Small intestine (tissue), 7 donors: ENCODE measurements around the gene CHRNB4. TPM values are rescaled to one million over a fixed set of nuclear protein-coding genes. Genes with fewer than 3 reads are reported as not detected.
A peak's percentile ranks its signal among the peaks of the same experiment; 100 is the strongest.
"Not testable (repeated sequence)": the region's sequence is repeated elsewhere in the genome, so short reads cannot be mapped to it uniquely, and the experiment has no call there.

ENCODE experiments used
- DNase-seq, 2 donors: peaks; one replicate each; pipeline versions ENCODE4 v3.0.0 to v3.0.0-alpha.2; 2013
- FAIRE-seq: peaks from 2 replicates; lab custom pipeline; 2012; peaks lifted over from hg19 to GRCh38; lab: Jason Lieb, UNC
- H3K27ac ChIP-seq, 3 donors: one replicate each; pipeline ENCODE4 v1.5.1; 2013; ENCODE audit warnings: low read length in 2 of 3, mild to moderate bottlenecking in 2 of 3, control low read depth in 1 of 3, inconsistent platforms in 1 of 3, low read depth in 1 of 3, moderate library complexity in 1 of 3
- H3K27me3 ChIP-seq, 3 donors: one replicate each; pipeline ENCODE4 v1.6.1; 2013; ENCODE audit warnings: low read length in 3 of 3, inconsistent platforms in 1 of 3; ENCODE audit not compliant: control insufficient read depth in 3 of 3, insufficient read depth in 3 of 3
- H3K36me3 ChIP-seq, 3 donors: one replicate each; pipeline ENCODE4 v1.6.1; 2013; ENCODE audit warnings: low read length in 3 of 3, inconsistent platforms in 1 of 3, low read depth in 1 of 3, mild to moderate bottlenecking in 1 of 3, moderate library complexity in 1 of 3; ENCODE audit not compliant: control insufficient read depth in 3 of 3, insufficient read depth in 2 of 3
- H3K4me1 ChIP-seq, 3 donors: one replicate each; pipeline ENCODE4 v1.6.1; 2013; ENCODE audit warnings: low read length in 2 of 3, inconsistent platforms in 1 of 3, low read depth in 1 of 3, mild to moderate bottlenecking in 1 of 3, moderate library complexity in 1 of 3; ENCODE audit not compliant: control insufficient read depth in 3 of 3, insufficient read depth in 2 of 3
- H3K4me3 ChIP-seq, 3 donors: one replicate each; pipeline ENCODE4 v1.5.1; 2013; ENCODE audit warnings: low read length in 3 of 3, control low read depth in 1 of 3, inconsistent platforms in 1 of 3, low read depth in 1 of 3, mild to moderate bottlenecking in 1 of 3, moderate library complexity in 1 of 3
- H3K9me3 ChIP-seq, 2 donors: one replicate each; pipeline ENCODE4 v1.6.1; 2013; ENCODE audit warnings: low read depth in 1 of 2, low read length in 1 of 2; ENCODE audit not compliant: control insufficient read depth in 2 of 2, insufficient read depth in 1 of 2
- WGBS, 3 donors: extraction: QIAGEN DNeasy Blood & Tissue Kit; methylation state at CpG; one replicate each; pipeline ENCODE4 v1.1.7; 2013; 5-methylcytosine and 5-hydroxymethylcytosine counted together
- polyA plus RNA-seq, 4 donors: library from polyadenylated mRNA; stranded (reverse) in 3 of 4; unstranded in 1 of 4; fragments of 200-250 nt in 3 of 4; fragments of 120-200 nt in 1 of 4; gene quantifications; one replicate each; pipeline versions ENCODE4 v1.2.1 to v1.2.3, GENCODE V29; 2013
- donor health status: healthy with polysubstance abuse.
- donor health status: control.
- donor health status: control.
- donor health status: Bipolar disorder and iron deficiency.
- donor health status: healthy.

The CHRNB4 gene
- polyA plus RNA-seq, 4 donors = 0.43 to 1.4 TPM; not detected in 2

- Histone ChIP-seq H3K4me1 (no peaks in the 10 kb centered on the region), H3K9me3 (no peaks in the 10 kb centered on the region), H3K4me3 (no peak overlapping the region), H3K27me3 (peaks cover 2 to 6% (median 5%) of the 10 kb centered on the region in 3 donors), H3K27ac (no peak overlapping the region), H3K36me3 (no peaks in the 10 kb centered on the region)
- DNase-seq = no peak
- FAIRE-seq = no peak
- 49 to 57% (median 52%) methylated on average over 3 of the region's 3 CpGs for WGBS, 3 donors
These were observed 27.0 kb downstream of the CHRNB4 start for GRCh38 chr15:78614021-78614420.

- not testable (repeated sequence) for H3K9me3 ChIP-seq, DNase-seq, H3K4me1 ChIP-seq, H3K4me3 ChIP-seq, FAIRE-seq, H3K36me3 ChIP-seq, H3K27ac ChIP-seq, H3K27me3 ChIP-seq
- WGBS, 3 donors = 71 to 96% (median 80%) methylated on average over 2 to 3 of the region's 3 CpGs
These were observed 31.5 kb downstream of the CHRNB4 start for GRCh38 chr15:78609551-78609950.

GRCh38 chr15:78605680-78606079 is 35.3 kb downstream of the CHRNB4 start:
- no peak overlapping the region for H3K27ac ChIP-seq
- DNase-seq (no peak), FAIRE-seq (no peak)
- WGBS, 3 donors = 78 to 87% (median 82%) methylated on average over 4 of the region's 4 CpGs
- H3K4me3 ChIP-seq = no peak overlapping the region
- no peaks in the 10 kb centered on the region for H3K4me1 ChIP-seq
- H3K36me3 ChIP-seq = no peaks in the 10 kb centered on the region
- no peaks in the 10 kb centered on the region for H3K9me3 ChIP-seq
- H3K27me3 ChIP-seq = peaks cover 0 to 4% (median 0%) of the 10 kb centered on the region in 3 donors

GRCh38 chr15:78605201-78605600 is 35.8 kb downstream of the CHRNB4 start:
- Histone ChIP-seq H3K27me3 (peaks cover 0 to 4% (median 0%) of the 10 kb centered on the region in 3 donors), H3K36me3 (no peaks in the 10 kb centered on the region), H3K27ac (no peak overlapping the region), H3K4me3 (no peak overlapping the region), H3K4me1 (no peaks in the 10 kb centered on the region), H3K9me3 (no peaks in the 10 kb centered on the region)
- no peak for DNase-seq
- no peak for FAIRE-seq
- WGBS, 3 donors = 90 to 92% (median 91%) methylated on average over 5 of the region's 5 CpGs

GRCh38 chr15:78604420-78604819 is 36.6 kb downstream of the CHRNB4 start:
- DNase-seq = peak in 1 of 2 donors; percentile 20

GRCh38 chr15:78603467-78603866 is 37.5 kb downstream of the CHRNB4 start:
- peaks cover 0 to 4% (median 0%) of the 10 kb centered on the region in 3 donors for H3K27me3 ChIP-seq
- WGBS, 3 donors = 57 to 74% (median 63%) methylated on average over 3 of the region's 3 CpGs
- H3K9me3 ChIP-seq = no peaks in the 10 kb centered on the region
- no peak overlapping the region for H3K4me3 ChIP-seq
- FAIRE-seq (no peak), DNase-seq (no peak)
- no peak overlapping the region for H3K27ac ChIP-seq
- H3K4me1 ChIP-seq = no peaks in the 10 kb centered on the region
- H3K36me3 ChIP-seq = no peaks in the 10 kb centered on the region

More at GRCh38 chr15:78604420-78604819, 36.6 kb downstream of the CHRNB4 start:
- peaks cover 0 to 4% (median 0%) of the 10 kb centered on the region in 3 donors for H3K27me3 ChIP-seq
- H3K36me3 ChIP-seq = no peaks in the 10 kb centered on the region
- H3K4me3 ChIP-seq = no peak overlapping the region
- 55 to 84% (median 64%) methylated on average over 2 of the region's 2 CpGs for WGBS, 3 donors
- FAIRE-seq = no peak
- no peaks in the 10 kb centered on the region for H3K9me3 ChIP-seq
- no peak overlapping the region for H3K27ac ChIP-seq
- H3K4me1 ChIP-seq = no peaks in the 10 kb centered on the region

- Histone ChIP-seq H3K9me3 (no peaks in the 10 kb centered on the region), H3K4me3 (no peak overlapping the region), H3K4me1 (no peaks in the 10 kb centered on the region), H3K27ac (no peak overlapping the region), H3K27me3 (peaks cover 0 to 2% (median 0%) of the 10 kb centered on the region in 3 donors), H3K36me3 (no peaks in the 10 kb centered on the region)
- no peak for DNase-seq
- no peak for FAIRE-seq
These were observed 41.8 kb downstream of the CHRNB4 start for GRCh38 chr15:78599189-78599588.

- no peak for FAIRE-seq
- 88 to 90% (median 89%) methylated on average over 3 of the region's 3 CpGs for WGBS, 3 donors
- no peak overlapping the region for H3K27ac ChIP-seq
These were observed 42.7 kb downstream of the CHRNB4 start for GRCh38 chr15:78598348-78598747.

GRCh38 chr15:78597583-78597982 is 43.4 kb downstream of the CHRNB4 start:
- WGBS, 3 donors = 89 to 98% (median 94%) methylated on average over 1 of the region's 1 CpG
- Histone ChIP-seq H3K9me3 (no peaks in the 10 kb centered on the region), H3K36me3 (no peaks in the 10 kb centered on the region), H3K4me1 (no peaks in the 10 kb centered on the region), H3K27me3 (no peaks in the 10 kb centered on the region), H3K4me3 (no peak overlapping the region), H3K27ac (no peak overlapping the region)
- FAIRE-seq (no peak), DNase-seq (no peak)

More at GRCh38 chr15:78598348-78598747, 42.7 kb downstream of the CHRNB4 start:
- no peaks in the 10 kb centered on the region for H3K9me3 ChIP-seq
- H3K4me1 ChIP-seq = no peaks in the 10 kb centered on the region
- no peaks in the 10 kb centered on the region for H3K36me3 ChIP-seq
- no peak for DNase-seq
- no peak overlapping the region for H3K4me3 ChIP-seq
- no peaks in the 10 kb centered on the region for H3K27me3 ChIP-seq
